Measurements from ENCODE around the gene INPP5D.

DNA sequence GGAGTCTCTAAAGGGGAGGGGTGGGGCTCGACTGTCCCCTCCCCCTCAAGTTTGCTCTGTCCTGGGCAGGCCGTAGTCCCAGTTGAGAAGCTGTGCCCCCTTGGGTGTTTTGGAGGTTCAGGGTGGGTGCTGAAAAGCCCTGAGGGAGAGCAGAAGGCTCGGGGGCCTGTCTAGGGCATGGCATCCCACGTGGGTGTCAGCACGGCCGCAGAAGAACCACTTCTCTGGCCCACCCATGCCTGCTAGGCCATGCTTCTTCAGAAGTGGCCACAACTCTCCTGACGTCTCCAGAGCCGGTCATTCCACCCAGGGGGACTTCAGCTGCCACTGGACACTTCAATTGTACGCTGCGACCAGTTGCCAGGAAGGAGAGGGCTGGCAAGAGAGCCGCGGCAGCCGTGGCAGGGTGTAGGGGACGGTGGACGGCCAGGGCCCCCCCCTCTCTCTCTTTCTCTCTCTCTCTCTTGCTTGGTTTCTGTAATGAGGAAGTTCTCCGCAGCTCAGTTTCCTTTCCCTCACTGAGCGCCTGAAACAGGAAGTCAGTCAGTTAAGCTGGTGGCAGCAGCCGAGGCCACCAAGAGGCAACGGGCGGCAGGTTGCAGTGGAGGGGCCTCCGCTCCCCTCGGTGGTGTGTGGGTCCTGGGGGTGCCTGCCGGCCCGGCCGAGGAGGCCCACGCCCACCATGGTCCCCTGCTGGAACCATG, at the start of gene INPP5D:
- TF ChIP-seq, protein P1, sequence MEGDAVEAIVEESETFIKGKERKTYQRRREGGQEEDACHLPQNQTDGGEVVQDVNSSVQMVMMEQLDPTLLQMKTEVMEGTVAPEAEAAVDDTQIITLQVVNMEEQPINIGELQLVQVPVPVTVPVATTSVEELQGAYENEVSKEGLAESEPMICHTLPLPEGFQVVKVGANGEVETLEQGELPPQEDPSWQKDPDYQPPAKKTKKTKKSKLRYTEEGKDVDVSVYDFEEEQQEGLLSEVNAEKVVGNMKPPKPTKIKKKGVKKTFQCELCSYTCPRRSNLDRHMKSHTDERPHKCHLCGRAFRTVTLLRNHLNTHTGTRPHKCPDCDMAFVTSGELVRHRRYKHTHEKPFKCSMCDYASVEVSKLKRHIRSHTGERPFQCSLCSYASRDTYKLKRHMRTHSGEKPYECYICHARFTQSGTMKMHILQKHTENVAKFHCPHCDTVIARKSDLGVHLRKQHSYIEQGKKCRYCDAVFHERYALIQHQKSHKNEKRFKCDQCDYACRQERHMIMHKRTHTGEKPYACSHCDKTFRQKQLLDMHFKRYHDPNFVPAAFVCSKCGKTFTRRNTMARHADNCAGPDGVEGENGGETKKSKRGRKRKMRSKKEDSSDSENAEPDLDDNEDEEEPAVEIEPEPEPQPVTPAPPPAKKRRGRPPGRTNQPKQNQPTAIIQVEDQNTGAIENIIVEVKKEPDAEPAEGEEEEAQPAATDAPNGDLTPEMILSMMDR (IDR thresholded peaks at IDR 0.05): no peak
- no peak for TF ChIP-seq EZH2 (IDR thresholded peaks at IDR 0.05; ENCODE audit: borderline replicate concordance, insufficient read depth, low read depth, low read length, poor library complexity, severe bottlenecking)
